ENCODE measurements around the gene MAF.

The MAF gene

DNA sequence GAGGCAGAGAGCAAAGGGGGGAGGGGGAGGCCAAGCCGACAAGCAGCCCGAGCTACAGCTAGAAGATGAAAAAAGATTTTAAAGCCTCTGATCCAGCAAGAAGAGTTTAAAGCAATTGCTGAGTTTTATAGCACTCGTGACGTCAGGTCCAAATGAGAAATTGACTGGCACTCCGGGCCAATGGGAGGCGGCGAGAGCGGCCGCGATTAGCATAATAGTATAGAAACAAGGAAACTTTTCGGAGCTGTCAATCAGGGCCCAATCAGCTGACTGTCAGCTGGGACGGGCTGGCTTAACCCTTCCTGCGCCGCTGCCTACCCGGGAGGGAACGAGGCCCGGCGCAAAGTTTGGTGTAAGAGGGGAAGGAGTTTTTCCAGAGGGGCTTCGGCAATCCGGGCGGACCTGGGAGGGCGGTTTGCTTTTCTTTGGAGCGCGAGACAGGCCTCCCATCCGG lies at the start of gene MAF:
Gene MAF, minus strand, starts transcription at position 100 of the 454 bp plus-strand sequence. CDS start 835 bp downstream, outside the sequence.
- CTCF ChIA-PET, result interaction anchor here (1.4 to 2.3 kb wide), 2 partner anchors 21 to 42 kb away, joined by 3 to 7 read pairs; no protein-coding TSS in a partner anchor
- peak; percentile 22 for DNase-seq (ENCODE audit: extremely low spot score)
- TF ChIP-seq, protein P1, sequence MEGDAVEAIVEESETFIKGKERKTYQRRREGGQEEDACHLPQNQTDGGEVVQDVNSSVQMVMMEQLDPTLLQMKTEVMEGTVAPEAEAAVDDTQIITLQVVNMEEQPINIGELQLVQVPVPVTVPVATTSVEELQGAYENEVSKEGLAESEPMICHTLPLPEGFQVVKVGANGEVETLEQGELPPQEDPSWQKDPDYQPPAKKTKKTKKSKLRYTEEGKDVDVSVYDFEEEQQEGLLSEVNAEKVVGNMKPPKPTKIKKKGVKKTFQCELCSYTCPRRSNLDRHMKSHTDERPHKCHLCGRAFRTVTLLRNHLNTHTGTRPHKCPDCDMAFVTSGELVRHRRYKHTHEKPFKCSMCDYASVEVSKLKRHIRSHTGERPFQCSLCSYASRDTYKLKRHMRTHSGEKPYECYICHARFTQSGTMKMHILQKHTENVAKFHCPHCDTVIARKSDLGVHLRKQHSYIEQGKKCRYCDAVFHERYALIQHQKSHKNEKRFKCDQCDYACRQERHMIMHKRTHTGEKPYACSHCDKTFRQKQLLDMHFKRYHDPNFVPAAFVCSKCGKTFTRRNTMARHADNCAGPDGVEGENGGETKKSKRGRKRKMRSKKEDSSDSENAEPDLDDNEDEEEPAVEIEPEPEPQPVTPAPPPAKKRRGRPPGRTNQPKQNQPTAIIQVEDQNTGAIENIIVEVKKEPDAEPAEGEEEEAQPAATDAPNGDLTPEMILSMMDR (IDR thresholded peaks at IDR 0.05; ENCODE audit: control extremely low read depth, extremely low read depth, low read depth, missing control alignments), result no peak
- POLR2A ChIA-PET, result no interaction called here

DNA sequence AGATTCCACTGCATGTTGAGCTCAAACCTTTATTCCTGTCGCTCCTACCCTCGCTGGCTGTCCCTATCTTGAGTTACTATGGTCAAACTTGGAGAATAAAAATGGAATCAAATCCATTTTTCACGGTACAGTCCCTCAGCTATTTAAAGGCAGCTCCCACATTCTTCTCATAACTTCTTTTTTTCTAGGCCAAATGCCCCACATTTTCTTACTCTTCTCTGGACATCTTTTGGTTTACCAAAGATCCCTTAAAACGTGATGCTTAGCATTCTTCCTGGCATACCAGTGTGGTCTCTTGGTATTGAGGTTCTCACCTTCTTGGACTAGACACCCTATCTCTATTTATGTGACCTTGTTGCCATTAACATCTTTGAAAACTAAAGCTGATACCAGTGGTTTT lies 48.3 kb upstream of the MAF start:
- CTCF ChIA-PET, result no interaction called here
- TF ChIP-seq, protein P1 (IDR thresholded peaks at IDR 0.05; ENCODE audit: control extremely low read depth, extremely low read depth, low read depth, missing control alignments), result no peak
- DNase-seq (ENCODE audit: extremely low spot score), result no peak
- POLR2A ChIA-PET, result no interaction called here

GRCh38 chr16:79647586-79647985 lies 47.0 kb upstream of the MAF start:
- POLR2A ChIA-PET, result no interaction called here
- TF ChIP-seq, protein P1 (IDR thresholded peaks at IDR 0.05; ENCODE audit: control extremely low read depth, extremely low read depth, low read depth, missing control alignments), result no peak
- CTCF ChIA-PET, result no interaction called here
- no peak for DNase-seq (ENCODE audit: extremely low spot score)

DNA sequence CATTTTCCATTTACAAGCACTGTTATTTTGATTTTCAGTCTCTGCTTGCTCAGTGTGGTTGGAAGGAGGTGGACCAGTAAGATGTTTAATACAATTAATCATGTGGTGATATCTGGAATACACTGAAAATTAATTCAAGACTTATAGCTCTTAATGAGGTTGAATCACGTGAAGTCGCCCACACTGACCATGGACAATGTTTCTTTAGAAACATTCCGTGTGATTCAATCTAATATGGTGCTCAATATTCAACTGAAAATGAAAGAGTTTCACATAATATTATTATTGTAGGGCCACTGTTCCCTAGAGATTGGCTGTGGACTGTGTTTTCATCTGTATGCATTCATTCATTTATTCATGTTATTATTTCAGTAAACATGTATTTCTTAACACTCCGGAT lies 45.2 kb upstream of the MAF start:
- CTCF ChIA-PET, result no interaction called here
- TF ChIP-seq, protein P1 (IDR thresholded peaks at IDR 0.05; ENCODE audit: control extremely low read depth, extremely low read depth, low read depth, missing control alignments), result no peak
- POLR2A ChIA-PET, result no interaction called here
- no peak for DNase-seq (ENCODE audit: extremely low spot score)

- POLR2A ChIA-PET, result no interaction called here
- DNase-seq (ENCODE audit: extremely low spot score), result no peak
Measured at GRCh38 chr16:79644971-79645667, 44.6 kb upstream of the MAF start.

GRCh38 chr16:79642652-79643051 lies 42.1 kb upstream of the MAF start:
- DNase-seq (ENCODE audit: extremely low spot score), result no peak
- TF ChIP-seq, protein P1 (IDR thresholded peaks at IDR 0.05; ENCODE audit: control extremely low read depth, extremely low read depth, low read depth, missing control alignments), result no peak
- POLR2A ChIA-PET, result no interaction called here
- CTCF ChIA-PET, result interaction anchor here (0.8 to 1.5 kb wide), 2 partner anchors 34 to 41 kb away, joined by 3 read pairs; partner anchors contain the start of gene MAF

More at GRCh38 chr16:79644971-79645667, 44.6 kb upstream of the MAF start:
- CTCF ChIA-PET, result no interaction called here
- TF ChIP-seq, protein P1 (IDR thresholded peaks at IDR 0.05; ENCODE audit: control extremely low read depth, extremely low read depth, low read depth, missing control alignments), result no peak
